Ectodermal cell (in vitro differentiated cells): Measurements from ENCODE around the gene GOLGA2.
"Not testable (repeated sequence)": the region's sequence is repeated elsewhere in the genome, so short reads cannot be mapped to it uniquely, and the experiment has no call there.

Experiments
- H3K27ac ChIP-seq: 2 replicates; pipeline ENCODE4 v1.7.0; 2013; ENCODE audit warnings: mild to moderate bottlenecking, low read depth, low read length; ENCODE audit not compliant: insufficient read depth, poor library complexity, severe bottlenecking
- H3K27me3 ChIP-seq: 2 replicates; pipeline ENCODE4 v1.7.0; 2013; ENCODE audit warnings: mild to moderate bottlenecking, low read length; ENCODE audit not compliant: insufficient read depth, control insufficient read depth, poor library complexity, severe bottlenecking
- H3K36me3 ChIP-seq: one replicate; pipeline ENCODE4 v1.7.0; 2013; ENCODE audit warnings: low read length; ENCODE audit not compliant: control insufficient read depth, insufficient read depth
- H3K4me1 ChIP-seq: one replicate; pipeline ENCODE4 v1.7.0; 2013; ENCODE audit warnings: low read length; ENCODE audit not compliant: control insufficient read depth, insufficient read depth
- H3K4me3 ChIP-seq: 2 replicates; pipeline ENCODE4 v1.7.0; 2013; ENCODE audit warnings: low read depth, low read length, control low read depth; ENCODE audit not compliant: insufficient read depth
- H3K9me3 ChIP-seq: 2 replicates; pipeline ENCODE4 v1.7.0; 2013; ENCODE audit warnings: mild to moderate bottlenecking, low read length, moderate library complexity; ENCODE audit not compliant: control insufficient read depth
- WGBS, 2 experiments: methylation state at CpG; one replicate each; pipeline ENCODE4 v1.1.7; 2013; ENCODE audit warnings: missing lambda C conversion rate in 2 of 2; 5-methylcytosine and 5-hydroxymethylcytosine counted together

Gene GOLGA2

DNA sequence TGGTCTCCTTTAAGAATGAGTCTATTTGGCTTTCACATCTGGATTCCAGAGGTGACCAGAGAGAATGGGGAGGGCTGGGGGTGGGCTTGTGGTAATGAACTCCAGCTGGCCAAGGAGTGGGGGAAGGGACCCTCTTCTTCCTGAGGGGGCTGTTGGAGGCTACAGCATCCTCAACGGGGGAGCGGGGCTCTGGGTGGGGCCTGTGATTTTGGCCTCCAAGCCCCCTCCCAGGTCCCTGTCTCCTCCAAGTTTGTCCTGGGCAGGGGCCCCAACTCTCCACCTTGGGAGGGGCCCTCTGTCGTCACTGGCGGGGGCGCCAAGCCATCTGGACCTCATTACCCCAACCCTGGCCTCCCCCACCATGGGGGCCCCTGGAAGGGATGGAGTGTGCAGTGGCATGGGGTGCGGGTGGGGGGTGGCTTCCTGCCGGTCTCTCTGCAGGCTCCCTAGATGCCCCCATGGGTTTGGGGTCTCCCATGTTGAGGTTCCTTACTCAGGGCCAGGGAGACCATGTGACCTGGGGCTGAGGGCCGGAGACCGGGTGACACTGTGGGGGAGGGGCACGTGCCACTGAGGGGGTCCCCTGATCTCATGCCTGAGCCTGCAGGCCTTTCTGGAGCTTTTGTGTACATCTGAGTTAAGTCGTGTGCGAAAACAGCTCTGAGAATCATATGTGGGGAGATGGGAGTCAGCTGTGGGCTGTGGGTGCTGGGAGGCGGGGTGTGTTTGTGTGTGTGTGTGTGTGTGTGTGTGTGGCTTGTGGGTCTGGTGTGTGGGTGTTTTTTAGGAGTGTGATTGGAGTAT is 32.4 kb downstream of the GOLGA2 start:
- H3K27me3 ChIP-seq: no peaks in the 10 kb centered on the region
- 88 to 89% methylated on average over 12 to 13 of the region's 13 CpGs for WGBS, 2 experiments
- H3K4me1 ChIP-seq: peaks cover 23% of the 10 kb centered on the region
- H3K9me3 ChIP-seq: no peaks in the 10 kb centered on the region
- H3K4me3 ChIP-seq: no peak overlapping the region
- peaks cover 1% of the 10 kb centered on the region for H3K36me3 ChIP-seq
- no peak overlapping the region for H3K27ac ChIP-seq

DNA sequence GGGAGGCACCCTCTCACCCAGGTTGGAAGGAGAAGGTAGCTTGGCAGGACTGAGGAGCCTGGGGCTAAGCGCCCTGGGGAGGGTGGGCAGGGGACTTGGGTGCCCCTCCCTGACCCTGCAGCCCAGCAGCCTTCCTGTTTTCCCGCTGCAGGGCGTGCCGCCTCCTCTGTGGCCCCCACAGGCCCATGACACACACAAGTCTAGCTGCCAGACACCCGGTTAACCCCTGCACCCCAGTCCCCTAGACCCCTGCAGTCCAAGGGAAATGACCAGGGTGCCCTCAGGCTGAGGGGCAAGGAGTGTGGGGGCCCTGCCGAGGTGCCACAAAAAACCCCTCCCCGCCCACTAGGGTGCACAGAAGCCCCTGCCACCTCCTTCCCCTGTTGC is 33.0 kb downstream of the GOLGA2 start:
- no peaks in the 10 kb centered on the region for H3K36me3 ChIP-seq
- no peaks in the 10 kb centered on the region for H3K27me3 ChIP-seq
- H3K27ac ChIP-seq: no peak overlapping the region
- no peaks in the 10 kb centered on the region for H3K9me3 ChIP-seq
- no peak overlapping the region for H3K4me3 ChIP-seq
- 87 to 94% methylated on average over 7 of the region's 7 CpGs for whole genome bisulfite sequencing, 2 experiments
- H3K4me1 ChIP-seq: peaks cover 23% of the 10 kb centered on the region

DNA sequence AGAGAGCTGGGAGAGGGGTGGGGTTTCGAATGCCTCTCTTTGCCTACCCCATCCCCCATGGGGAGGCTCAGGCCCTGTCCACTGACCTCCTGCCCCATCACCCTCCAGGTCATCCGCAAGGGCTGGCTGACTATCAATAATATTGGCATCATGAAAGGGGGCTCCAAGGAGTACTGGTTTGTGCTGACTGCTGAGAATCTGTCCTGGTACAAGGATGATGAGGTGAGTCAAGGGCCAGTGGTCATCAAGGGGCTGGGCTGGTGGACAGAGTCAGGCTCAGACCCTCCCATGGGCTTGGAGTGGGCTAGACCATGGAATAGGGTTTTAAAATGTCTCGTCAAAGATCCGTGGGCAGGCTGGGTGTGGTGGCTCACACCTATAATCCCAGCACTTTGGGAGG is 33.7 kb downstream of the GOLGA2 start:
- H3K27me3 ChIP-seq: no peaks in the 10 kb centered on the region
- H3K36me3 ChIP-seq: no peaks in the 10 kb centered on the region
- H3K4me3 ChIP-seq: no peak overlapping the region
- no peaks in the 10 kb centered on the region for H3K9me3 ChIP-seq
- 92 to 97% methylated on average over 4 of the region's 4 CpGs for WGBS, 2 experiments
- H3K4me1 ChIP-seq: peaks cover 23% of the 10 kb centered on the region
- H3K27ac ChIP-seq: no peak overlapping the region

DNA sequence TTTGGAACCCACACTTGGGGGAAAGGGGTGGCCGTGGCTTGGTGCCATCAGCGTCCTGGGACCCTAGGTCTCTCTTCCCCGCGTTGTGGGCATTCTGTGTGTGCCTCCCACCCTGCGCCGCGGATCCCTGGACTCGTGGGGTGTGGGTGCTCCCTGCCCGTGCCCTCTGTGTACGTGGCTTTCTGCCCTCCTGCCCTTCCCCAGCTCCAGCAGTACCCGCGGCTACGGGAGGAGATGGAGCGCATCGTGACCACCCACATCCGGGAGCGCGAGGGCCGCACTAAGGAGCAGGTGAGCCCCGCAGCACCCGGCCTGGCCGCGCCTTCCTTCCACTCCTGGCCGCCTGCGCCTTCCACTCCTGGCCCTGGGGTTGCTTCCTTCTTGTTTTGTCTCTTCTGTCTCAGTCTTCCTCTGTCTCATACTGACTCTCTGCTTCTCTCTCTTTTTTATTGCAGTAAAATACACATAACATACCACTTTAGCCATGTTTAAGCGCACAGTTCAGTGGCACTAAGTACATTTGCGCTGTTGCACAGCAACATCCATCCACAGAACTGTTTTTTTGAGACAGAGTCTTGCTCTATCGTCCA is 41.9 kb downstream of the GOLGA2 start:
- Histone ChIP-seq H3K27me3 (no peaks in the 10 kb centered on the region), H3K9me3 (no peaks in the 10 kb centered on the region), H3K36me3 (no peaks in the 10 kb centered on the region), H3K4me1 (no peaks in the 10 kb centered on the region), H3K27ac (no peak overlapping the region), H3K4me3 (no peak overlapping the region)
- 94% methylated on average over 28 of the region's 28 CpGs for WGBS, 2 experiments

DNA sequence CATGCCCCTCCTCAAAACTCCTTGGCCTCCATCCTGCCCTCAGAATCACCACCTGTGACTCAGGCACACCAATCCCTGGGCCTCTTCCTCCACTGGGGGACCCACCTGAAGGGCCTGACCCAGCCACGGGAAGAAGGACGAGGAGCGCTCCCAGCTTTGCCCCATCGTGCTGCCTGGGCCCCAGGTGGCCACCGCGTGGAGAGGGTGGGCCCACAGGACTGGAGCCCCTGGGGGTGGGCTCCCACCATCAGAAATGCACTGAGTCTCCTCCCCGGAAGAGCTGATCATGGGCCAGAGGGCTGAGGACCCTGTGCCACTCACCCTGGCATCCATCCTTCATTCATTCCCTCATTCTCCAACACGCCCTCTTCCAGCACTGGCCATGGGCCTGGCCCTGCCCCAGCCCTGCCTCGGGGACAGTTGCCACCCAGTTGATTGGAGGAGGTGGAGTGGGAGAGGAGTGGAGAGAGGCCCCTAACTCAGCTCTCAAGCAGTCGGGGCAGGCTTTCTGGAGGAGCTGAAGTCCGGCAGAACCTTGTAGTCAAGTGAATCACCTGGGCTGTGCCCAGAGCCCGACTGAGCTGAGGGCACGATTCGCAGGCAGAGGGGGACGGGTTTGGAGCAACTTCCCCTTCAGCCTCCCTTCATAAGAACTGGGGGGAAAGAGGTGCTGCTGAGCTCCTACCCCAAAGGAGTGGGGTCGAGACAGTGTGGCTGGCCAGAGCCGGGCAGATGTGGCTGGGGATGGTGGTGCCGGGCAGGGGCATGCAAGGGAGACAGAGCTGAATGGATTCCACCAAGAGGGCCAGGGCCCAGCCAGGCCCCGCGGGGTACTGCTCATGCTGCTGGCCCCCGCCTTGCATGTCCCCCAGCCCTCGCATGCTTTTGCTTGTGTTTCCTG is 43.0 kb downstream of the GOLGA2 start:
- 91 to 92% methylated on average over 22 of the region's 22 CpGs for WGBS, 2 experiments
- H3K27me3 ChIP-seq: no peaks in the 10 kb centered on the region
- H3K9me3 ChIP-seq: no peaks in the 10 kb centered on the region

DNA sequence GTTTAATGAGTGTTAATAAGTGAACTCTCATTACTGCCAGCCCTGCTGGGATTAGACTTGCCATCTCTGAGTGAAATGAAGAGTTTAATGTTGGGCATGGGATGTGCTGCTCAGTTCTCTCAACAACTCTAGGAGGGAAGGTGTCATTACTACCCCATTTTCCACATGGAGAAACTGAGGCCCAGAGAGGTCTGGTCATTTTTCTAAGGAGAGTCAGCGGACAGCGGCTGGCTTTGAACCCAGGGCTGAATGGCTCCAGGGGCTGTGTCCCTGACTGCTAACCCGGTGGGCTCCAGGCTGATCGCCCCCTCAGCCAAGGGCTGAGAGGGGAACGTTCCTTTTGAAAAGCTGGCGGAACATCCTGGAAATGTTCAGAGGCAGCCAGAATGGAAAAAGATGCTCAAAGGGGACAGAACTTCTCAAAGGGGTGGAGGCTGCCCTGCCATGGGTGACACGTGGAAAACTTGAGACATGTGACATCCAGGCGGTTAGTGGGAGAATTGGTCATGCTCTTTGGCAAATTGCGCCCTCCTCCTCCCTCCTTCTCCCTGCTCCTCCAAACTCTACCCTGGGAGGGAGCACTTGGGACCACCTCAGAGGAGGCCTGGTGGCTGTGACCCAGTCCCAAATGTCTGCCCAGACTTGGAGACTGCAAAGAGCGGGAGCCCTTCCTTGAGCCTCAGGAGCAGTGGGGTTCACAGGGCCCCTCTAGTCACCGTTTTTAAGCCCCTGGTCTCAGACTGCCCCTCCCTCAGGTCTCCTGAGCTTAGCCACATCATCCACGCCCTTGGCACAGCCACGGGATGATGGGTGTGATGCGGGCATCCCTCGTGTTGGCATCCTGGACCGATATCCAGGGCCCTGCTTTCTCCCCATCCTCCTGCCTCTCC is 43.9 kb downstream of the GOLGA2 start:
- Histone ChIP-seq H3K4me1 (no peaks in the 10 kb centered on the region), H3K9me3 (no peaks in the 10 kb centered on the region), H3K36me3 (no peaks in the 10 kb centered on the region)

More for the DNA sequence above, 43.0 kb downstream of the GOLGA2 start:
- no peak overlapping the region for H3K27ac ChIP-seq
- H3K36me3 ChIP-seq: no peaks in the 10 kb centered on the region
- H3K4me1 ChIP-seq: no peaks in the 10 kb centered on the region
- H3K4me3 ChIP-seq: no peak overlapping the region

DNA sequence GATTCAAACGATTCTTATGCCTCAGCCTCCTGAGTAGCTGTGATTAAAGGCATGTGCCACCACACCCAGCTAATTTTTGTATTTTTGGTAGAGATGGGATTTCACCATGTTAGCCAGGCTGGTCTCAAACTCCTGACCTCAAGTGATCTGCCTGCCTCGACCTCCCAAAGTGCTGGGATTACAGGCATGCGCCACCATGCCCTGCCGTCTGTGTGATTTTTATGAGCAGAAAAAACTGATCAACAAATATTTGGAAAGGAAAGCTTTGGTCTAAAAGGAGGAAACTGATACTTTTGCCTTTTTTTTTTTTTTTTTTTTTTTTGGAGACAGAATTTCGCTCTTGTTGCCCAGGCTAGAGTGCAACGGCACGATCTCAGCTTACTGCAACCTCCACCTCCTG is 44.9 kb downstream of the GOLGA2 start:
- H3K9me3 ChIP-seq, H3K27ac ChIP-seq, H3K27me3 ChIP-seq, H3K4me1 ChIP-seq, H3K4me3 ChIP-seq, H3K36me3 ChIP-seq: not testable (repeated sequence)
- 94 to 95% methylated on average over 7 of the region's 7 CpGs for WGBS, 2 experiments

More for the DNA sequence above, 43.9 kb downstream of the GOLGA2 start:
- Histone ChIP-seq H3K27ac (no peak overlapping the region), H3K4me3 (no peak overlapping the region), H3K27me3 (no peaks in the 10 kb centered on the region)
- 85% methylated on average over 16 of the region's 16 CpGs for WGBS, 2 experiments

DNA sequence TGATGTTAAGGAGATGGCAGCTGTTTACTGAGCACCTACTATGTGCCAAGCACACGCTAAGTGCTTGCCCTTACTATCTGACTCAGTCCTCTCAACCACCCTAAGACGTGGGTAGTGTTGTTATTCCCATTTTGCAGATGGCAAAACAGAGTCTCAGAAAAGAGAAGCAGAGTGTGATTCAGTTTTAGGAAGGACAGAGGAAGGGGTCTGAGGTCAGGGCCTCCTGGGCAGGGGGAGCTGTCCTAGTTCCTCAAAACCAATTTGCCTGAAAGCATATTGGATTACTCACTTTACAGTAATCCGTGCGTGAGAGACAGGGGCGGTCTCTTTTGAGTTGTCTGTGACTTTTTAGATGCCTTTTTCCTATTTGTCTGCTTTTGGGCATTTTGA is 49.4 kb downstream of the GOLGA2 start:
- Histone ChIP-seq H3K36me3 (peaks cover 3% of the 10 kb centered on the region), H3K4me3 (no peak overlapping the region), H3K27me3 (no peaks in the 10 kb centered on the region), H3K27ac (no peak overlapping the region), H3K9me3 (no peaks in the 10 kb centered on the region), H3K4me1 (no peaks in the 10 kb centered on the region)
- WGBS, 2 experiments: 93 to 95% methylated on average over 5 of the region's 5 CpGs

DNA sequence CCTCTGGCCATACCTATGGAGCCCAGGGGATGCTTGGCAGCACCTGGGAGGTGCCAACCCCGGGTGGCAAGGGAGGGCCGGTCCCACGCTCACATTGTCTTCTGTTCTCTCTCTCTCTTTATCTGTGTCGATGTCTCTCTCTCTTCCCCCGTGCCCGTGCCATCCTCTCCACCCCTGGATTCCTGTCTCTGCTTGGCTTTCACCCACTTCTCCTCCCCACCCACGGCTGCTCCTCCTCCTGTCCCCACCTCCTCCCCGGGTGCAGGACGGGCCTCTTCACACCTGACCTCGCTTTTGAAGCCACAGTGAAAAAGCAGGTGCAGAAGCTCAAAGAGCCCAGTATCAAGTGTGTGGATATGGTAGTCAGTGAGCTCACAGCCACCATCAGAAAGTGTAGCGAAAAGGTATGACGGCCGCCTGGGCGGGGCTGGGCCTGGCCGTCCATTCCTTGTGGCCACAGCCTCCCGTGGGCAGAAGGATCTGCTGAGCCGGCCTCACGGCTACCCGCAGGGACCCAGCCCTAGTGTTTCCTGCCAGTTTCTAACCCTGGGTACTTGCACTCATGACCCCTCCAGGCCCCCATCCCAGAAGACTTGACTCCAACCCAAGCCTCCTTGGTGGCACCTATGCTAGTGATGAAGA is 49.9 kb downstream of the GOLGA2 start:
- H3K4me1 ChIP-seq: no peaks in the 10 kb centered on the region

More for the DNA sequence above, 49.9 kb downstream of the GOLGA2 start:
- Histone ChIP-seq H3K4me3 (no peak overlapping the region), H3K36me3 (peaks cover 3% of the 10 kb centered on the region), H3K27ac (no peak overlapping the region), H3K27me3 (no peaks in the 10 kb centered on the region), H3K9me3 (no peaks in the 10 kb centered on the region)
- 95% methylated on average over 19 of the region's 19 CpGs for WGBS, 2 experiments
